ENCODE measurements around the gene RACK1. TPM values are rescaled to one million over a fixed set of nuclear protein-coding genes. Genes with fewer than 3 reads are reported as not detected.
A peak's percentile ranks its signal among the peaks of the same experiment; 100 is the strongest.

Gene RACK1
- total and polyA plus RNA-seq, 8 donors, result 1,244 to 3,083 (median 2,960) TPM

DNA sequence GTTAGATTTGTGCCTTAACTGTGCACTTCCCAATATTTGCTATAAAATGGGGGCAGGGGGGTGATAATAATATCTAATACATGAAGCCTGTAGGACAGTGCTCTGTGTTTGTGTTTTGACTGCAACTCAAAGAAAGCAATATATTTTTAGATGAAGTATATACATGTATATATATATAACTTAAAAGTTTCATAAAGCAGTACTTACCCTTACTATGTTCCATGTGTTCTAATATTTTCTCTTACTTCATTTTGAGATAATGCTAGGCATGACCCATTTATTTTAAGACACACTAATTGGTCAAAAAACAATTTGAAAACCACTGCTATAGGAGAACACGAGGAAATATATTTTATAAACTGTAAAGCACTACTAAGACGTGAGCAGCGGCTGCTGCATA, 14.9 kb upstream of the RACK1 start:
- no peaks in the 10 kb centered on the region for H3K9me3 ChIP-seq
- no peak for DNase-seq
- no peaks in the 10 kb centered on the region for H3K27me3 ChIP-seq
- H3K4me3 ChIP-seq, result peak overlapping the region; percentile 85 to 86
- no peak overlapping the region for H3K27ac ChIP-seq
- peaks cover 0 to 30% of the 10 kb centered on the region in 2 donors for H3K36me3 ChIP-seq
- H3K4me1 ChIP-seq, result peaks cover 36 to 70% of the 10 kb centered on the region in 2 donors
- TF ChIP-seq, protein P1, sequence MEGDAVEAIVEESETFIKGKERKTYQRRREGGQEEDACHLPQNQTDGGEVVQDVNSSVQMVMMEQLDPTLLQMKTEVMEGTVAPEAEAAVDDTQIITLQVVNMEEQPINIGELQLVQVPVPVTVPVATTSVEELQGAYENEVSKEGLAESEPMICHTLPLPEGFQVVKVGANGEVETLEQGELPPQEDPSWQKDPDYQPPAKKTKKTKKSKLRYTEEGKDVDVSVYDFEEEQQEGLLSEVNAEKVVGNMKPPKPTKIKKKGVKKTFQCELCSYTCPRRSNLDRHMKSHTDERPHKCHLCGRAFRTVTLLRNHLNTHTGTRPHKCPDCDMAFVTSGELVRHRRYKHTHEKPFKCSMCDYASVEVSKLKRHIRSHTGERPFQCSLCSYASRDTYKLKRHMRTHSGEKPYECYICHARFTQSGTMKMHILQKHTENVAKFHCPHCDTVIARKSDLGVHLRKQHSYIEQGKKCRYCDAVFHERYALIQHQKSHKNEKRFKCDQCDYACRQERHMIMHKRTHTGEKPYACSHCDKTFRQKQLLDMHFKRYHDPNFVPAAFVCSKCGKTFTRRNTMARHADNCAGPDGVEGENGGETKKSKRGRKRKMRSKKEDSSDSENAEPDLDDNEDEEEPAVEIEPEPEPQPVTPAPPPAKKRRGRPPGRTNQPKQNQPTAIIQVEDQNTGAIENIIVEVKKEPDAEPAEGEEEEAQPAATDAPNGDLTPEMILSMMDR (IDR thresholded peaks at IDR 0.05), result no peak
- ATAC-seq, result no peak
- intact Hi-C loops (cut with DNase I), result no loop called here

DNA sequence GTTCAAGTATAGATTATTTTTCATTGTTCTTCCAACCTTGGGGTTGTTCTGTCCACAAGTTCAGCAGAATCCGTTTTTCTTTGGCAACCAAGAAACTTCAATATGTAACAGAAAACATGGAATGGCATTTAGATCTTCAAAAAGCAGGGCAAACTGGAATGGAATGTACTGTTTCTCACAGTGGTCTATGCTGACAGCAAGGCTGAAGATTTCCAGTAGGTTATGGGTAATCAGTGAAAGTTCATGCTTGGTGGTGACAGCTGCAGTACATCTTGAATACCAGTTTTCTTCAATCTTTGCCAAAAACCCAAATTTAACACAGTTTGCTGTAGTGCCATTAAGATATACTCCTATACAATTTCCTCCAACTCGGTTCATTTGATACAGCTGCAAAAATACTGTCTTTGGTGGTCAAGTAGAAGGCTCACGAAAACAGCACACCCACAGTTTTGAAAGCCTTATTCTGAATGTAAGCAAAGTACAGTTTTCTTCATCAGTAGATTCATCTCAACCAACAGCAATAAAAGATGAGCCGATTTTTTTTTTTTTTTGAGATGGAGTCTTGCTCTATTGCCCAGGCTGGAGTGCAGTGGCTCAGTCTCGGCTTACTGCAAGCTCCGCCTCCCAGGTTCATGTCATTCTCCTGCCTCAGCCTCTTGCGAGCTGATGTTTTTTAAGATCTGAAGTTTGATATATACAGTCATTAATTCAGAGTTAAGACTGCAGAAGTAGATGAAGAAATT, 12.3 kb upstream of the RACK1 start:
- no peak overlapping the region for H3K4me3 ChIP-seq
- no peak for ATAC-seq
- H3K4me1 ChIP-seq, result peaks cover 27 to 88% of the 10 kb centered on the region in 2 donors
- no peaks in the 10 kb centered on the region for H3K27me3 ChIP-seq
- intact Hi-C loops (cut with DNase I), result no loop called here
- no peaks in the 10 kb centered on the region for H3K9me3 ChIP-seq
- DNase-seq, result no peak
- TF ChIP-seq, protein P1 (IDR thresholded peaks at IDR 0.05), result no peak
- no peak overlapping the region for H3K27ac ChIP-seq
- peaks cover 0 to 52% of the 10 kb centered on the region in 2 donors for H3K36me3 ChIP-seq

DNA sequence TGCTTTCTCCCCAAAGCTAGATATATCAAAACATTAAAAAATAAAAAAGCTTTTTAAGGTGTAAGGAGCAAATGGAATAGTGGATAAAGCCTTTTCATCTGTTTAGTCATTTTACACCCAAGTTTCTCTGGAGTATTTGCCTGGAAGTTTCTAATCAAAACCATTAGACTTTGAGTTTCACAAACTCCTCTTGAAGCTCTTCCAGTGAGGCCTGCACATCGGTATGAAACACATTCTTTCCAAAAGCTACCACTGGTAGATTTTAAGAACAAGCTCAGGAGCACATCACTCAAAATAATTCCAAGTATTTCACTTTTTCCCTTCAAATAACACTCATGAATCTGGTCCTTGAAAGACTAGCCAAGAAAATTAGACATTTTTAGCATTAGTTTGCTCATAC, 11.6 kb upstream of the RACK1 start:
- Histone ChIP-seq H3K9me3 (no peaks in the 10 kb centered on the region), H3K27me3 (no peaks in the 10 kb centered on the region), H3K4me3 (no peak overlapping the region), H3K36me3 (peaks cover 0 to 52% of the 10 kb centered on the region in 2 donors), H3K27ac (no peak overlapping the region), H3K4me1 (peaks cover 27 to 94% of the 10 kb centered on the region in 2 donors)
- DNase-seq (no peak), ATAC-seq (no peak)
- TF ChIP-seq, protein P1 (IDR thresholded peaks at IDR 0.05), result no peak
- intact Hi-C loops (cut with DNase I), result no loop called here

DNA sequence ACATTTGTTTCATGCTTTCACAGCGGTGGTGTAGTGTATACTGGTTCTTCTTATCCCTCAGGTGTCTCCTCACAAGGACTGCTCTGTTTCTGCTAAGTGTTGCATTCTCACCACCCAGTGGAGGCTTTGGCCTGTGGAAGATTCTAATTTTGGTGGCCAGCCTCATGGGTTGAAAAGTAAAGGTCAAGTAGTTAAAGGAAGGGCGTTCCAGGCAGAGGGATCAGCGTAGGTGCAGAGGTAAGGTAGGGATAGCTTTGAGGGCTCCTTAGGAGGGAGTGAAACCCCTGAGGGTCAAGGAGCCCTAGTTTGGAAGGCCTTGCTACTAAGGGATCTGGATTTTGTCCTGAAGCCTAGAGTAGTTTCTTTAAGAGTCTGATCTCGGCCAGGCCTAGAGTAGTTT, 4.6 kb upstream of the RACK1 start:
- TF ChIP-seq, protein P1 (IDR thresholded peaks at IDR 0.05), result no peak
- H3K4me1 ChIP-seq, result peaks cover 5 to 81% of the 10 kb centered on the region in 2 donors
- H3K27ac ChIP-seq, result peak overlapping the region; percentile 97
- H3K9me3 ChIP-seq, result no peaks in the 10 kb centered on the region
- no peak for DNase-seq
- intact Hi-C loops (cut with DNase I), result no loop called here
- H3K36me3 ChIP-seq, result peaks cover 0 to 21% of the 10 kb centered on the region in 2 donors
- H3K4me3 ChIP-seq, result peak overlapping the region; percentile 80 to 82
- no peak for ATAC-seq
- no peaks in the 10 kb centered on the region for H3K27me3 ChIP-seq

DNA sequence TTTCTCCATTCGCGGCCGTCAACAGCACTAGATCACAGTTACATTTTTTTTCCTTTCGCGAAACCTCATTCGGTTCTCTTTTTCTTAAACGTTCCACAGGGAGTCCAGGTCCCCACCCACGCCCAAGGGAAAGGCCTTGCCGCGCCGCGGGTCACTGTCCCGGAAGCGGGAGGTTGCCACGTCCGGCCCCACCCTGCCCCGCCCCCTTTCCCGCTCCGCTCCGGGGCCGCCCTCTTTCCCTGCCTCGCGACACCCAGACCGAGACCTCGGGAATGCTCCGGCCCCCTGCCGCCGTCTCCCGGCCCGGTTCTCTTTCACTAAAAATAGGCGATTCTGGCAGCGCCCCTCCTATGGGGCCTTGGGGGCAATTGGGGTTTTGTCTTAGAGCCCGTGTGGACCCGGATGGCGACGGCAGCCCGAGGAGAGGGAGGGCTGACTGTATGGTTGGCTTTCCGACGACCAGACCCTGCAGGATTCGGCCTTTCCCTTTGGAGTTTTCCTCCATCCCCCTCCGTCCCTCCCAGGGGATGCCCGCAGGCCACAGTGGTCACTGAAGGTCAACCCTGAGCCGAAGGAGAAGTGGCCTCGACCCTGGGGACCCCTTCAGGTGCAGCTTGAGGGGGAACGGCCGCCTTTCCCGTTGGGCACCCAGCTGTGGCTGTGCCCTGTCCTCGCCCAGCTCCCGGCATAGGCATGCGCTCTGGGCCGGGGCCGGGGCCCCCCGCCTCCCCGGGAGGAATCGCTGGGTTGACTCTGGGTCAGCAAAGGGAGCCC, 2.8 kb upstream of the RACK1 start:
- peak; percentile 85 to 97 (median 92) for DNase-seq
- Histone ChIP-seq H3K27ac (peak overlapping the region; percentile 97), H3K36me3 (peaks cover 0 to 17% of the 10 kb centered on the region in 2 donors), H3K27me3 (no peaks in the 10 kb centered on the region), H3K9me3 (no peaks in the 10 kb centered on the region), H3K4me1 (peaks cover 15 to 75% of the 10 kb centered on the region in 2 donors), H3K4me3 (peak overlapping the region; percentile 80 to 82)
- TF ChIP-seq, protein P1 (IDR thresholded peaks at IDR 0.05), result no peak
- intact Hi-C loops (cut with DNase I), result no loop called here
- ATAC-seq, result peak; percentile 79
